Limb (tissue), 2 donors: ENCODE results near the gene PRKACA.

Experiments
- DNase-seq, 2 donors: peaks; one replicate each; pipeline ENCODE4 v3.0.0-alpha.2; 2016; ENCODE audit errors: extremely low spot score in 2 of 2

PRKACA gene

GRCh38 chr19:14117668-14118164, at the start of gene PRKACA:
TSS of gene PRKACA (minus strand) at chr19:14117762. CDS start at chr19:14117547, 215 bp downstream.
- DNase-seq = peak; percentile 98 to 99

GRCh38 chr19:14166999-14167575, 49.5 kb upstream of the PRKACA start:
- no peak for DNase-seq

GRCh38 chr19:14165990-14166830, 48.6 kb upstream of the PRKACA start:
- no peak for DNase-seq

- no peak for DNase-seq
These were observed 47.3 kb upstream of the PRKACA start for GRCh38 chr19:14164724-14165493.

GRCh38 chr19:14164082-14164481, 46.5 kb upstream of the PRKACA start:
- no peak for DNase-seq

- no peak for DNase-seq
These were observed 45.3 kb upstream of the PRKACA start for GRCh38 chr19:14162871-14163297.

GRCh38 chr19:14161305-14161704, 43.7 kb upstream of the PRKACA start:
- no peak for DNase-seq

- DNase-seq = no peak
These were observed 42.6 kb upstream of the PRKACA start for GRCh38 chr19:14160017-14160703.

- DNase-seq = no peak
These were observed 41.5 kb upstream of the PRKACA start for GRCh38 chr19:14159059-14159458.

- DNase-seq = no peak
These were observed 40.9 kb upstream of the PRKACA start for GRCh38 chr19:14158276-14159023.

GRCh38 chr19:14156971-14157717, 39.6 kb upstream of the PRKACA start:
- no peak for DNase-seq

GRCh38 chr19:14156122-14156521, 38.6 kb upstream of the PRKACA start:
- DNase-seq = no peak

GRCh38 chr19:14155371-14155770, 37.8 kb upstream of the PRKACA start:
- DNase-seq = no peak

GRCh38 chr19:14152713-14153112, 35.2 kb upstream of the PRKACA start:
- no peak for DNase-seq

GRCh38 chr19:14150770-14151661, 33.5 kb upstream of the PRKACA start:
- no peak for DNase-seq

- DNase-seq = no peak
These were observed 32.6 kb upstream of the PRKACA start for GRCh38 chr19:14150041-14150769.

GRCh38 chr19:14149509-14149994, 32.0 kb upstream of the PRKACA start:
- peak; percentile 46 to 77 for DNase-seq
